ENCODE data around the gene NR6A1.

DNA sequence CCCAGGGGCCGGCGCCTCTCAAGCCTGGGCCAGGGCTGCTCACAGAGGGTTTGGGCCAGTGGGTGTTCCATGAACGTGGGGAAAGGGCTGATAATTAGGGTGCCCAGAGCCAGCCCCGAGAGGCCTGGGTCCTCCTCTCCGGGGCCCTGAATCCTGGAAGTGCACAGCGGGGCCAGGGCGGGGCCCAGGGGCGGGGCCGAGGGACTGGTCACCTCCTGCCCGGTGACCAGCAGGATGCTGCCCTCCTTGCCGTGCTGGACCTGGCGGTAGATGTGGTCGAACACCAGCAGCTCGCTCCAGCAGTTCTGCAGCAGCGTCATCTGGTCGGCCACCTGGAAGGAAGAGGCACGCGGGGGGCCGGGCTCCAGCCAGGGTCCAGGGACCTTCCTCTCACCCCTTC is 278.3 kb downstream of the NR6A1 start:
- TF ChIP-seq, protein P1, sequence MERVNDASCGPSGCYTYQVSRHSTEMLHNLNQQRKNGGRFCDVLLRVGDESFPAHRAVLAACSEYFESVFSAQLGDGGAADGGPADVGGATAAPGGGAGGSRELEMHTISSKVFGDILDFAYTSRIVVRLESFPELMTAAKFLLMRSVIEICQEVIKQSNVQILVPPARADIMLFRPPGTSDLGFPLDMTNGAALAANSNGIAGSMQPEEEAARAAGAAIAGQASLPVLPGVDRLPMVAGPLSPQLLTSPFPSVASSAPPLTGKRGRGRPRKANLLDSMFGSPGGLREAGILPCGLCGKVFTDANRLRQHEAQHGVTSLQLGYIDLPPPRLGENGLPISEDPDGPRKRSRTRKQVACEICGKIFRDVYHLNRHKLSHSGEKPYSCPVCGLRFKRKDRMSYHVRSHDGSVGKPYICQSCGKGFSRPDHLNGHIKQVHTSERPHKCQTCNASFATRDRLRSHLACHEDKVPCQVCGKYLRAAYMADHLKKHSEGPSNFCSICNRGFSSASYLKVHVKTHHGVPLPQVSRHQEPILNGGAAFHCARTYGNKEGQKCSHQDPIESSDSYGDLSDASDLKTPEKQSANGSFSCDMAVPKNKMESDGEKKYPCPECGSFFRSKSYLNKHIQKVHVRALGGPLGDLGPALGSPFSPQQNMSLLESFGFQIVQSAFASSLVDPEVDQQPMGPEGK (tag by site-specific recombination; IDR thresholded peaks at IDR 0.05), result no peak
- TF ChIP-seq ZNF24 (tag by site-specific recombination; IDR thresholded peaks at IDR 0.05), result no peak
- TF ChIP-seq, protein P2, sequence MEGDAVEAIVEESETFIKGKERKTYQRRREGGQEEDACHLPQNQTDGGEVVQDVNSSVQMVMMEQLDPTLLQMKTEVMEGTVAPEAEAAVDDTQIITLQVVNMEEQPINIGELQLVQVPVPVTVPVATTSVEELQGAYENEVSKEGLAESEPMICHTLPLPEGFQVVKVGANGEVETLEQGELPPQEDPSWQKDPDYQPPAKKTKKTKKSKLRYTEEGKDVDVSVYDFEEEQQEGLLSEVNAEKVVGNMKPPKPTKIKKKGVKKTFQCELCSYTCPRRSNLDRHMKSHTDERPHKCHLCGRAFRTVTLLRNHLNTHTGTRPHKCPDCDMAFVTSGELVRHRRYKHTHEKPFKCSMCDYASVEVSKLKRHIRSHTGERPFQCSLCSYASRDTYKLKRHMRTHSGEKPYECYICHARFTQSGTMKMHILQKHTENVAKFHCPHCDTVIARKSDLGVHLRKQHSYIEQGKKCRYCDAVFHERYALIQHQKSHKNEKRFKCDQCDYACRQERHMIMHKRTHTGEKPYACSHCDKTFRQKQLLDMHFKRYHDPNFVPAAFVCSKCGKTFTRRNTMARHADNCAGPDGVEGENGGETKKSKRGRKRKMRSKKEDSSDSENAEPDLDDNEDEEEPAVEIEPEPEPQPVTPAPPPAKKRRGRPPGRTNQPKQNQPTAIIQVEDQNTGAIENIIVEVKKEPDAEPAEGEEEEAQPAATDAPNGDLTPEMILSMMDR (tag by site-specific recombination; IDR thresholded peaks at IDR 0.05), result no peak

All from HEK293 (cell line).